A549 (cell line): ENCODE data around the gene TP53BP2. TPM values are rescaled to one million over a fixed set of nuclear protein-coding genes. Genes with fewer than 3 reads are reported as not detected.

ENCODE experiments used
- ATAC-seq, 2 experiments: fragments of 200-7000 bp in 1 of 2; fragments of >200 bp in 1 of 2; cut with Nextera tagmentation in 1 of 2; cut with Tn5 transposase in 1 of 2; 3 replicates each; pipeline versions ENCODE4 v1.8.0 to v1.9.1; 2018 to 2020; ENCODE audit warnings: mild to moderate bottlenecking in 1 of 2, moderate library complexity in 1 of 2
- CTCF ChIA-PET: fragments of 300-600 bp; sonication (Branson Sonifier 250); formaldehyde crosslinking; extraction: SDS; loops from one replicate; lab custom pipeline; 2021; ENCODE audit warnings: antibody characterized with exemption, inconsistent platforms; lab: Yijun Ruan, JAX
- POLR2A ChIA-PET: fragments of 350-600 bp; formaldehyde crosslinking; extraction: SDS; loops from one replicate; lab custom pipeline; 2021; ENCODE audit warnings: antibody characterized with exemption, inconsistent platforms; lab: Yijun Ruan, JAX
- DNase-seq, 2 experiments: peaks; one replicate each; pipeline versions ENCODE4 v3.0.0 to v3.0.0-alpha.2; 2011 to 2016; ENCODE audit warnings: low read depth in 1 of 2, low spot score in 1 of 2
- FAIRE-seq: peaks from 2 replicates; lab custom pipeline; 2011; peaks lifted over from hg19 to GRCh38; lab: Jason Lieb, UNC
- H3K27ac ChIP-seq, 2 experiments: fragments of >200 bp; sonication (Bioruptor Twin); formaldehyde crosslinking; 3 replicates each; pipeline ENCODE4 v1.5.1; 2016 to 2017
- H3K4me1 ChIP-seq: fragments of >200 bp; sonication (Bioruptor Twin); formaldehyde crosslinking; 3 replicates; pipeline ENCODE4 v1.6.1; 2016
- H3K4me2 ChIP-seq: fragments of >200 bp; sonication (Bioruptor Twin); formaldehyde crosslinking; 3 replicates; pipeline ENCODE4 v1.6.1; 2016
- H3K4me3 ChIP-seq: fragments of >200 bp; sonication (Bioruptor Twin); formaldehyde crosslinking; 3 replicates; pipeline ENCODE4 v1.5.1; 2016
- H3K9me3 ChIP-seq: fragments of >200 bp; sonication (Bioruptor Twin); formaldehyde crosslinking; 3 replicates; pipeline ENCODE4 v1.6.1; 2016
- EHF ChIP-seq: fragments of 250-450 bp; sonication (Bioruptor Pico); IDR thresholded peaks from 2 replicates; pipeline ENCODE4 v1.5.0; 2020; ENCODE audit warnings: mild to moderate bottlenecking
- EHMT2 ChIP-seq: fragments of 200-600 bp; sonication (generic); IDR thresholded peaks from 2 replicates; pipeline ENCODE4 v1.6.1; 2016; ENCODE audit warnings: antibody characterized with exemption, low read depth, mild to moderate bottlenecking, moderate library complexity
- FOSB ChIP-seq: fragments of 250-450 bp; sonication (Bioruptor Pico); IDR thresholded peaks from 2 replicates; pipeline ENCODE4 v1.5.0; 2020; ENCODE audit warnings: mild to moderate bottlenecking, moderate library complexity
- FOSL2 ChIP-seq, 2 experiments: fragments of 450-650 bp in 1 of 2; fragments of >200 bp in 1 of 2; sonication (Bioruptor Twin) in 1 of 2; formaldehyde crosslinking; IDR thresholded peaks; 2 replicates each; pipeline versions ENCODE4 v1.5.0 to v1.6.1; 2016 to 2020; ENCODE audit warnings: mild to moderate bottlenecking in 1 of 2, moderate library complexity in 1 of 2
- HEYL ChIP-seq: fragments of 250-450 bp; sonication (Bioruptor Pico); IDR thresholded peaks from 2 replicates; pipeline ENCODE4 v1.8.0; 2021; ENCODE audit warnings: mild to moderate bottlenecking, moderate library complexity
- HOXB13 ChIP-seq: fragments of 250-450 bp; sonication (Bioruptor Pico); IDR thresholded peaks from 2 replicates; pipeline ENCODE4 v1.5.0; 2020; ENCODE audit warnings: low read depth, mild to moderate bottlenecking, moderate library complexity
- HOXB5 ChIP-seq: fragments of 250-450 bp; sonication (Bioruptor Pico); IDR thresholded peaks from 2 replicates; pipeline ENCODE4 v1.5.0; 2020; ENCODE audit warnings: mild to moderate bottlenecking, moderate library complexity
- JUN ChIP-seq, 2 experiments: fragments of >200 bp; sonication (Bioruptor Twin); formaldehyde crosslinking; IDR thresholded peaks; 2 replicates in 1 of 2; 3 replicates in 1 of 2; pipeline ENCODE4 v1.6.1; 2016 to 2017
- JUNB ChIP-seq: fragments of >200 bp; sonication (Bioruptor Twin); formaldehyde crosslinking; IDR thresholded peaks from 2 replicates; pipeline ENCODE4 v1.6.1; 2016
- PHF8 ChIP-seq: fragments of 200-600 bp; sonication (generic); IDR thresholded peaks from 2 replicates; pipeline ENCODE4 v1.6.1; 2016; ENCODE audit warnings: low read depth, mild to moderate bottlenecking, antibody characterized with exemption, moderate library complexity, borderline replicate concordance
- RAD21 ChIP-seq, 2 experiments: fragments of >200 bp in 1 of 2; sonication (Bioruptor Twin) in 1 of 2; formaldehyde crosslinking in 1 of 2; IDR thresholded peaks in 1 of 2; conservative IDR thresholded peaks in 1 of 2; 2 replicates in 1 of 2; 3 replicates in 1 of 2; pipeline ENCODE4 v1.6.1; 2012 to 2018; ENCODE audit warnings: inconsistent platforms in 1 of 2
- RCOR1 ChIP-seq: fragments of 150-350 bp; IDR thresholded peaks from 2 replicates; pipeline ENCODE4 v1.6.1; 2014; ENCODE audit warnings: antibody characterized with exemption, low read length, low read depth
- SMC3 ChIP-seq: fragments of >200 bp; sonication (Bioruptor Twin); formaldehyde crosslinking; IDR thresholded peaks from 3 replicates; pipeline ENCODE4 v1.6.1; 2018; ENCODE audit warnings: inconsistent platforms
- TFCP2L1 ChIP-seq: fragments of 250-450 bp; sonication (Bioruptor Pico); IDR thresholded peaks from 2 replicates; pipeline ENCODE4 v1.5.0; 2021; ENCODE audit warnings: mild to moderate bottlenecking
- TP53 ChIP-seq: fragments of 250-450 bp; sonication (Bioruptor Pico); IDR thresholded peaks from 2 replicates; pipeline ENCODE4 v1.5.0; 2021; ENCODE audit warnings: mild to moderate bottlenecking, moderate library complexity
- ZC3H11A ChIP-seq: fragments of 450-650 bp; IDR thresholded peaks from 2 replicates; pipeline ENCODE4 v1.6.1; 2014; ENCODE audit warnings: antibody characterized with exemption, mild to moderate bottlenecking
- WGBS: methylation state at CpG from one replicate; pipeline ENCODE4 v1.1.6; 2017; ENCODE audit errors: missing lambda C conversion rate; 5-methylcytosine and 5-hydroxymethylcytosine counted together
- polyA plus RNA-seq, 4 experiments: library from polyadenylated mRNA; depleted of rRNA in 3 of 4; stranded (reverse); fragments of >200 nt; fragmentation: RNase III in 1 of 4; extraction: RNeasy Plus Mini Kit Qiagen cat#74134 plus additional on column Dnase treatment in 1 of 4; gene quantifications; 2 replicates in 3 of 4; 3 replicates in 1 of 4; pipeline ENCODE4 v1.2.3, GENCODE V29; 2011 to 2017
- TF ChIP-seq, protein P1 (sequence below): IDR thresholded peaks from 2 replicates; pipeline ENCODE4 v1.6.1; 2012
- TF ChIP-seq, protein P2 (sequence below): fragments of >200 bp; sonication (Bioruptor Twin); formaldehyde crosslinking; IDR thresholded peaks from 3 replicates; pipeline ENCODE4 v1.6.1; 2016
- TF ChIP-seq, protein P3 (sequence below): fragments of >200 bp; sonication (Bioruptor Twin); formaldehyde crosslinking; IDR thresholded peaks from 3 replicates; pipeline ENCODE4 v1.5.1; 2016

Gene TP53BP2
- polyA plus RNA-seq, 2 of the 4 experiments (the other 2 are of a cell fraction): 14.0 to 33.5 TPM

DNA sequence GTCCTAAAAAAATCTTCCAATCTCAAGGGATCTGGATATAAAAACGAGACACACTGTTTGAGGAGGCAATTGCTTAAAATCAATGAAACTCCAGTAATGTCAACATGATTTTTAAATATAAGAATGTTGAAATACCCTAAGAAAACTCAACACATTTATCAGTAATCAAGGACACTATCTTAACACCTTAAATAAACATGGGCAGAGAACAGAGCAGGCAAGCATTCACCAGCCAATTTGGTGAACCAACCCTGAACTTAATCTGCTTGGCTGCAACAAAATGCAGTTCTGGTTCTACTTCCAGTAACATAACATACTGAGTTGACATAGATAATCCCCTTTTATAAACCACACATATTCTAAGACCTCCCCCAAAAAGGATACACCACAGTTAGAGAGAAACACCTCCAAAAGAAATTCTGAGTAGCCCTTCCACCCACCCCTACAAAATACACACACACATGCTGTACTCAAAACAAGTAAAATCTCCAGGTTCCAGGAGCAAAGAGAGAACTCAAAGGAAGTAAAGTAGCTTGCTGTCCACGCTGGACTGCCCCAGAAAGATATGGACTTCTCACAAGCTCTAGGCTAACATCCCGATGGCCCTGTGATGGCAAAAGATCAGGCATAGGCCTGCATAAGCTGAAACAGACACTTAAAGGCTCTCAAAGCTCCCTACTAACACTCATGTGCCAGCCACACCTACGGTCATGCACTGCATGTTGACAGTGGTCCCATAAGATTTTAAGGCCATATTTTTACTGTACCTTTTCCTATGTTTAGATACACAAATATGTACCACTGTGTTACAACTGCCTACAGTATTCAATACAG is 30.5 kb downstream of the TP53BP2 start:
- Histone ChIP-seq H3K4me1 (peaks cover 46% of the 10 kb centered on the region), H3K9me3 (no peaks in the 10 kb centered on the region), H3K4me3 (no peak overlapping the region), H3K27ac (peak overlapping the region; percentile 23 to 59; a peak in 4 of 6 replicates)
- POLR2A ChIA-PET: no interaction called here
- FAIRE-seq: no peak
- 74% methylated on average over 4 of the region's 4 CpGs for WGBS
- CTCF ChIA-PET: interaction anchor here (0.9 to 1.6 kb wide), 2 partner anchors 9 to 11 kb away, joined by 3 to 4 read pairs; no protein-coding TSS in a partner anchor
- no peak for DNase-seq
- TF ChIP-seq RAD21 (conservative IDR thresholded peaks at IDR 0.05 in 1 of 2, IDR thresholded peaks at IDR 0.05 in 1 of 2) (no peak), SMC3 (no peak), FOSL2 (IDR thresholded peaks at IDR 0.05) (no peak), FOSL2 (CRISPR knock-in tag; IDR thresholded peaks at IDR 0.05) (no peak), FOSB (no peak), ZC3H11A (no peak), HOXB13 (CRISPR knock-in tag) (no peak), RCOR1 (no peak), JUNB (no peak), HEYL (CRISPR knock-in tag) (no peak), EHMT2 (no peak)
- TF ChIP-seq, protein P1, sequence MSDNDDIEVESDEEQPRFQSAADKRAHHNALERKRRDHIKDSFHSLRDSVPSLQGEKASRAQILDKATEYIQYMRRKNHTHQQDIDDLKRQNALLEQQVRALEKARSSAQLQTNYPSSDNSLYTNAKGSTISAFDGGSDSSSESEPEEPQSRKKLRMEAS: no peak
- TF ChIP-seq, all 56 proteins: peak for 0
- peak overlapping the region; percentile 56 for H3K4me2 ChIP-seq
- peak in 1 of 2 experiments; percentile 55; a peak in 3 of 6 replicates for ATAC-seq

DNA sequence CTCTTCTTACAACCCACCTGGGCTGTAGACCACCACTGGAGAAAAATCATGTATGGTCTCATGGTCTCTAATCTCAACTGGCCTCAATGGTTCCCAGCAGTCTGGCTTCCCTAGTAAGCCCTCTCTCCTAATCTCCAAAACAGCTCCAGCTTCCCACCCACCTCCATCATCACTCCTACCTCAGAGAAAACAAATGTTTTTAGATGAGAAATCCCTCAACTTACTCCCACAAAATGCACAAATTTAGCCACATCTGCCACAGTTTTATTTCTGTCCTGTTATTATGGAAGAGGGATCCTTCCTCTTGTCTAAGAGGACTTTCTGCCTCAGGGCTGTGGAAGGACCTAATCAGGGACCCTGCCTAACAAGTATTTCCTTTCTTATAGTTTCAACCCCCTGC is 32.1 kb downstream of the TP53BP2 start:
- ATAC-seq: no peak

More for the DNA sequence above, 32.1 kb downstream of the TP53BP2 start:
- DNase-seq (no peak), FAIRE-seq (no peak)
- H3K27ac ChIP-seq: no peak overlapping the region
- H3K4me2 ChIP-seq: no peak overlapping the region
- ChIA-PET POLR2A (no interaction called here), CTCF (interaction anchor here (1.0 to 3.0 kb wide), 4 partner anchors 10 to 32 kb away, joined by 3 to 29 read pairs (median 3); partner anchors contain the start of gene TP53BP2)
- TF ChIP-seq EHF (CRISPR knock-in tag): no peak
- TF ChIP-seq TP53 (CRISPR knock-in tag): no peak
- no peak for TF ChIP-seq FOSL2 (IDR thresholded peaks at IDR 0.05)
- no peak for TF ChIP-seq FOSL2 (CRISPR knock-in tag; IDR thresholded peaks at IDR 0.05)
- no peak for TF ChIP-seq JUN (IDR thresholded peaks at IDR 0.05)
- TF ChIP-seq RCOR1: no peak
- TF ChIP-seq, protein P2, sequence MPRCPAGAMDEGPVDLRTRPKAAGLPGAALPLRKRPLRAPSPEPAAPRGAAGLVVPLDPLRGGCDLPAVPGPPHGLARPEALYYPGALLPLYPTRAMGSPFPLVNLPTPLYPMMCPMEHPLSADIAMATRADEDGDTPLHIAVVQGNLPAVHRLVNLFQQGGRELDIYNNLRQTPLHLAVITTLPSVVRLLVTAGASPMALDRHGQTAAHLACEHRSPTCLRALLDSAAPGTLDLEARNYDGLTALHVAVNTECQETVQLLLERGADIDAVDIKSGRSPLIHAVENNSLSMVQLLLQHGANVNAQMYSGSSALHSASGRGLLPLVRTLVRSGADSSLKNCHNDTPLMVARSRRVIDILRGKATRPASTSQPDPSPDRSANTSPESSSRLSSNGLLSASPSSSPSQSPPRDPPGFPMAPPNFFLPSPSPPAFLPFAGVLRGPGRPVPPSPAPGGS: no peak
- TF ChIP-seq RAD21 (conservative IDR thresholded peaks at IDR 0.05 in 1 of 2, IDR thresholded peaks at IDR 0.05 in 1 of 2): no peak
- no peak for TF ChIP-seq TFCP2L1 (CRISPR knock-in tag)
- TF ChIP-seq HOXB5: no peak
- TF ChIP-seq, protein P3, sequence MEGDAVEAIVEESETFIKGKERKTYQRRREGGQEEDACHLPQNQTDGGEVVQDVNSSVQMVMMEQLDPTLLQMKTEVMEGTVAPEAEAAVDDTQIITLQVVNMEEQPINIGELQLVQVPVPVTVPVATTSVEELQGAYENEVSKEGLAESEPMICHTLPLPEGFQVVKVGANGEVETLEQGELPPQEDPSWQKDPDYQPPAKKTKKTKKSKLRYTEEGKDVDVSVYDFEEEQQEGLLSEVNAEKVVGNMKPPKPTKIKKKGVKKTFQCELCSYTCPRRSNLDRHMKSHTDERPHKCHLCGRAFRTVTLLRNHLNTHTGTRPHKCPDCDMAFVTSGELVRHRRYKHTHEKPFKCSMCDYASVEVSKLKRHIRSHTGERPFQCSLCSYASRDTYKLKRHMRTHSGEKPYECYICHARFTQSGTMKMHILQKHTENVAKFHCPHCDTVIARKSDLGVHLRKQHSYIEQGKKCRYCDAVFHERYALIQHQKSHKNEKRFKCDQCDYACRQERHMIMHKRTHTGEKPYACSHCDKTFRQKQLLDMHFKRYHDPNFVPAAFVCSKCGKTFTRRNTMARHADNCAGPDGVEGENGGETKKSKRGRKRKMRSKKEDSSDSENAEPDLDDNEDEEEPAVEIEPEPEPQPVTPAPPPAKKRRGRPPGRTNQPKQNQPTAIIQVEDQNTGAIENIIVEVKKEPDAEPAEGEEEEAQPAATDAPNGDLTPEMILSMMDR: no peak
- no peak for TF ChIP-seq PHF8
- H3K4me1 ChIP-seq: peaks cover 39% of the 10 kb centered on the region
- H3K4me3 ChIP-seq: no peak overlapping the region
- no peaks in the 10 kb centered on the region for H3K9me3 ChIP-seq
